Measurements from ENCODE around the gene MATN4. TPM values are rescaled to one million over a fixed set of nuclear protein-coding genes. Genes with fewer than 3 reads are reported as not detected.
A peak's percentile ranks its signal among the peaks of the same experiment; 100 is the strongest.

The MATN4 gene
- total and polyA plus RNA-seq, 2 of the 13 experiments (the other 11 are each of a cell fraction or from before 2014, with no cell fraction given): not detected

GRCh38 chr20:45322952-45323383 is 14.9 kb upstream of the MATN4 start (continued):
- TF ChIP-seq MIER2 (CRISPR knock-in tag; IDR thresholded peaks at IDR 0.05) (0 out of 2 replicates have a peak, but pooled peaks have one; percentile 41), TBX2 (CRISPR knock-in tag; IDR thresholded peaks at IDR 0.05; ENCODE audit: borderline replicate concordance) (no peak), SALL1 (CRISPR knock-in tag; IDR thresholded peaks at IDR 0.05) (peak; percentile 66), FOXJ3 (CRISPR knock-in tag; IDR thresholded peaks at IDR 0.05; ENCODE audit: borderline replicate concordance) (0 out of 2 replicates have a peak, but pooled peaks have one; percentile 31), ZNF124 (CRISPR knock-in tag; IDR thresholded peaks at IDR 0.05) (peak; percentile 79), ZKSCAN5 (CRISPR knock-in tag; IDR thresholded peaks at IDR 0.05) (no peak), HMG20A (CRISPR knock-in tag; IDR thresholded peaks at IDR 0.05; ENCODE audit: borderline replicate concordance) (no peak), TARDBP (CRISPR knock-in tag; IDR thresholded peaks at IDR 0.05) (peak; percentile 77; the same call in 1 of the 2 replicates), TFDP1 (CRISPR knock-in tag; IDR thresholded peaks at IDR 0.05; ENCODE audit: borderline replicate concordance) (no peak), CCDC6 (CRISPR knock-in tag; IDR thresholded peaks at IDR 0.05) (no peak), PRDM4 (CRISPR knock-in tag; IDR thresholded peaks at IDR 0.05; ENCODE audit: borderline replicate concordance) (peak; percentile 83; the same call in 1 of the 2 replicates), ZMAT5 (CRISPR knock-in tag; IDR thresholded peaks at IDR 0.05; ENCODE audit: borderline replicate concordance, low read depth) (no peak), ZKSCAN8 (CRISPR knock-in tag; IDR thresholded peaks at IDR 0.05; ENCODE audit: borderline replicate concordance) (peak; percentile 49; the same call in 1 of the 2 replicates), SALL2 (CRISPR knock-in tag; IDR thresholded peaks at IDR 0.05) (peak; percentile 65; the same call in 1 of the 2 replicates), POGK (CRISPR knock-in tag; conservative IDR thresholded peaks at IDR 0.05) (0 out of 2 replicates have a peak, but pooled peaks have one; percentile 47), ZNF235 (CRISPR knock-in tag; IDR thresholded peaks at IDR 0.05; ENCODE audit: borderline replicate concordance) (no peak), IRX3 (CRISPR knock-in tag; IDR thresholded peaks at IDR 0.05; ENCODE audit: borderline replicate concordance, low read depth) (no peak), ZBTB20 (CRISPR knock-in tag; IDR thresholded peaks at IDR 0.05; ENCODE audit: borderline replicate concordance, low read depth) (peak; percentile 36; the same call in 1 of the 2 replicates), ZNF577 (CRISPR knock-in tag; IDR thresholded peaks at IDR 0.05; ENCODE audit: borderline replicate concordance, low read depth) (no peak), ZFP91 (CRISPR knock-in tag; IDR thresholded peaks at IDR 0.05; ENCODE audit: borderline replicate concordance) (peak; percentile 49; the same call in 1 of the 2 replicates), U2AF1 (optimal IDR thresholded peaks at IDR 0.05; ENCODE audit: low read depth, low read length) (no peak), GABPB1 (CRISPR knock-in tag; IDR thresholded peaks at IDR 0.05) (peak; percentile 43; the same call in 1 of the 2 replicates), THAP11 (CRISPR knock-in tag; IDR thresholded peaks at IDR 0.05) (peak; percentile 59)
